Measurements from ENCODE around the gene KMT5C. TPM values are rescaled to one million over a fixed set of nuclear protein-coding genes. Genes with fewer than 3 reads are reported as not detected.

KMT5C gene
- total and polyA plus RNA-seq, 11 donors, result 3.3 to 10.8 (median 6.2) TPM

GRCh38 chr19:55303477-55303876 is 36.2 kb upstream of the KMT5C start:
- TF ChIP-seq CTCF (IDR thresholded peaks at IDR 0.05) (no peak), POLR2A (IDR thresholded peaks at IDR 0.05) (no peak)
- H3K4me1 ChIP-seq, result peaks cover 0 to 10% (median 4%) of the 10 kb centered on the region in 12 donors
- no peak overlapping the region for H3K27ac ChIP-seq
- no peak for DNase-seq
- intact Hi-C loops (cut with DNase I), result loop anchor here (2.0 to 10.0 kb wide), 7 partner anchors 34 to 199 kb away; partner anchors contain the start of genes TMEM238 (in 5 of the 10), KMT5C (in 3 of the 10), IL11 (in 2 of the 10) and TMEM190 (in 2 of the 10)
- H3K27me3 ChIP-seq, result no peaks in the 10 kb centered on the region
- no peak overlapping the region for H3K4me3 ChIP-seq
- 92 to 100% (median 94%) methylated on average over 4 to 11 of the region's 11 CpGs for WGBS, 4 donors
- no peak for ATAC-seq
- no peaks in the 10 kb centered on the region for H3K9me3 ChIP-seq
- peaks cover 0 to 37% (median 0%) of the 10 kb centered on the region in 9 donors for H3K36me3 ChIP-seq

GRCh38 chr19:55304279-55304978 is 35.2 kb upstream of the KMT5C start:
- Histone ChIP-seq H3K27ac (no peak overlapping the region), H3K4me3 (no peak overlapping the region), H3K36me3 (peaks cover 0 to 44% (median 0%) of the 10 kb centered on the region in 9 donors), H3K4me1 (peaks cover 0 to 10% (median 4%) of the 10 kb centered on the region in 12 donors), H3K27me3 (no peaks in the 10 kb centered on the region), H3K9me3 (no peaks in the 10 kb centered on the region)
- WGBS, 4 donors, result 82 to 91% (median 89%) methylated on average over 33 to 39 of the region's 39 CpGs
- peak in 2 of 4 donors; percentile 33 to 38 for ATAC-seq
- intact Hi-C loops (cut with DNase I), result loop anchor here (5.0 to 10.0 kb wide), 6 partner anchors 33 to 198 kb away; partner anchors contain the start of genes TMEM238 (in 5 of the 10), KMT5C (in 3 of the 10), IL11 (in 2 of the 10) and TMEM190 (in 2 of the 10)
- peak in 1 of 5 donors; percentile 63 for DNase-seq
- TF ChIP-seq CTCF (IDR thresholded peaks at IDR 0.05), result no peak
- no peak for TF ChIP-seq POLR2A (IDR thresholded peaks at IDR 0.05)

- Histone ChIP-seq H3K27ac (no peak overlapping the region), H3K4me3 (no peak overlapping the region), H3K36me3 (peaks cover 0 to 44% (median 0%) of the 10 kb centered on the region in 9 donors), H3K4me1 (peaks cover 0 to 10% (median 4%) of the 10 kb centered on the region in 12 donors), H3K27me3 (no peaks in the 10 kb centered on the region), H3K9me3 (no peaks in the 10 kb centered on the region)
- no peak for TF ChIP-seq POLR2A (IDR thresholded peaks at IDR 0.05)
- no peak for TF ChIP-seq CTCF (IDR thresholded peaks at IDR 0.05)
- intact Hi-C loops (cut with DNase I), result loop anchor here (5.0 to 10.0 kb wide), 6 partner anchors 32 to 197 kb away; partner anchors contain the start of genes TMEM238 (in 5 of the 10), KMT5C (in 3 of the 10), IL11 (in 2 of the 10) and TMEM190 (in 2 of the 10)
- no peak for ATAC-seq
- 73 to 85% (median 82%) methylated on average over 14 of the region's 14 CpGs for WGBS, 4 donors
- no peak for DNase-seq
Observed at GRCh38 chr19:55304980-55305379, 34.7 kb upstream of the KMT5C start.

GRCh38 chr19:55305491-55305890 is 34.2 kb upstream of the KMT5C start:
- peak in 1 of 5 donors; percentile 46 for DNase-seq

More at GRCh38 chr19:55305491-55305890, 34.2 kb upstream of the KMT5C start:
- WGBS, 4 donors, result 81 to 85% (median 82%) methylated on average over 9 of the region's 9 CpGs
- no peak overlapping the region for H3K4me3 ChIP-seq
- intact Hi-C loops (cut with DNase I), result loop anchor here in 4 of 10 donors (10.0 kb wide), 3 partner anchors 69 to 109 kb away; partner anchors contain the start of genes IL11 (in 2 of the 4), TMEM190 (in 2 of the 4), RPL28 (in 1 of the 4) and TMEM238 (in 1 of the 4)
- H3K9me3 ChIP-seq, result no peaks in the 10 kb centered on the region
- ATAC-seq, result peak in 3 of 4 donors; percentile 57 to 68 (median 66)
- TF ChIP-seq CTCF (IDR thresholded peaks at IDR 0.05) (no peak), POLR2A (IDR thresholded peaks at IDR 0.05) (no peak)
- H3K27me3 ChIP-seq, result no peaks in the 10 kb centered on the region
- no peak overlapping the region for H3K27ac ChIP-seq
- peaks cover 0 to 10% (median 4%) of the 10 kb centered on the region in 12 donors for H3K4me1 ChIP-seq
- H3K36me3 ChIP-seq, result peaks cover 0 to 44% (median 0%) of the 10 kb centered on the region in 9 donors
